ENCODE data around the gene SEMA6D.
"Not testable (repeated sequence)": the region's sequence is repeated elsewhere in the genome, so short reads cannot be mapped to it uniquely, and the experiment has no call there.

SEMA6D gene

GRCh38 chr15:47737477-47737876 lies 20.2 kb downstream of the SEMA6D start:
- Histone ChIP-seq H3K27ac (ENCODE audit: low read depth, low read length) (no peak overlapping the region), H3K36me3 (ENCODE audit: control insufficient read depth, insufficient read depth, low read length) (no peaks in the 10 kb centered on the region), H3K27me3 (ENCODE audit: control insufficient read depth, insufficient read depth, low read length) (no peaks in the 10 kb centered on the region), H3K4me3 (ENCODE audit: low read length) (no peak overlapping the region), H3K9ac (ENCODE audit: low read length) (no peak overlapping the region), H3K4me1 (ENCODE audit: control insufficient read depth, insufficient read depth, low read length) (no peaks in the 10 kb centered on the region)

DNA sequence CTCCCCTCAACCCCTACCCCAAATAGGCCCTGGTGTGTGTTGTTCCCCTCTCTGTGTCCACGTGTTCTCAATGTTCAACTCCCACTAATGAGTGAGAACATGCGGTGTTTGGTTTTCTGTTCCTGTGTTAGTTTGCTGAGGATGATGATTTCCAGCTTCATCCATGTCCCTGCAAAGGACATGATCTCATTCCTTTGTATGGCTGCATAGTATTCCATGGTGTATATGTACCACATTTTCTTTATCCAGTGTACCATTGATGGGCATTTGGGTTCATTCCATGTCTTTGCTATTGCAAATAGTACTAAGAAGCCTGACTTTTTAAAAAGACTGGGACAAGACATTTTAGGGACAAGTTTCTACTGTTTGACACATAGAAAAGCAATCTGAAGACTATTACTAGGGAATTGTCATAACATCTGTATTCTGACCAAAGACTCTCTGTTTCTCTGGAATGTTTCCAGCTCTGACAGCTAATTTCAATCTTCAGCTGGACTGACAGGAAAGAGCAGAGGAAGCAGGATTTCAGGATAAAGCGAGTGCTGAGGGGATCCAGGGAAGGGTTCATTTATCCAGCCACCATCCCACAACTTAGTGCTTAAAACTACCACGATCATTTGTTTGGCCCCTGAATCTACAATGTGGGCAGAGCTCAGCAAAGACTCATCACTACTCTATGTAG lies 21.0 kb downstream of the SEMA6D start:
- not testable (repeated sequence) for H3K4me1 ChIP-seq (ENCODE audit: control insufficient read depth, insufficient read depth, low read length); H3K27me3 ChIP-seq (ENCODE audit: control insufficient read depth, insufficient read depth, low read length); H3K9ac ChIP-seq (ENCODE audit: low read length); H3K36me3 ChIP-seq (ENCODE audit: control insufficient read depth, insufficient read depth, low read length); H3K4me3 ChIP-seq (ENCODE audit: low read length); H3K27ac ChIP-seq (ENCODE audit: low read depth, low read length)

DNA sequence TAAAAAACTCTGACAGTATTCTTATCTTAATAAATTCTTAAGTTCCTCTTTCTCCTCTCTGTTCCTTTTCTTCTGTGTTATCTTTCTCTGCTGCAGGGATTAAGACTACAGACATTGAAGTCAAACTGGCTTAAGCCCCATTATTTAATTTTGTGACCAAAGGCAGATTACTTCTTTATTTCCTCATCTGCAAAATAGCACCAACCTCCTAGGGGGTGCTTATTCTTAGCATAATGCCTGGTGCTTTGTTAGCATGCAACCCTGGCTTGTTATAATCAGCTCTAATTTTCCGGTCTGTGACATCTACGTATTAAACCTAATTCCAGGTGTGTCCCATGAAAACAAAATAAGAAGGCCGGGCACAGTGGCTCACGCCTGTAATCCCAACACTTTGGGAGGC lies 23.8 kb downstream of the SEMA6D start:
- no peaks in the 10 kb centered on the region for H3K4me1 ChIP-seq (ENCODE audit: control insufficient read depth, insufficient read depth, low read length)

DNA sequence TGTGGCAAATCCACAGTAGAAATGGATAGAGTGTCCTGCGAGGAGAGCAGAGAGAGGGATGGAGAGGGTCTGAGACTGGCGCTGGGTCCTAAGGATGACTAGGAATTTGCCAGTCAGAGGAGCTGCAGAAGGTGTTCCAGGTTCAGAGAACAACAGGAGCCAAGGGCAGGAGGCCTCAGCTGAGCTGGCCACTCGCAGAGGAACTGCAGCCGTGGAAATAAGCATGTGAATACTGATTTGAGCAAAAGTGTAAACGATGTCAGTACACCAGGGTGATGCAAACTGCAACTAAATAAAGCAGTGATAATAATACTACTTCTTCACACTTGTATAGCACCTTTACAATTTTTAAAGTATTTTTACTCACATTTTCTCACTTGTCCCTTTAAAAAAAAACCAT lies 24.6 kb downstream of the SEMA6D start:
- H3K9ac ChIP-seq (ENCODE audit: low read length): no peak overlapping the region
- no peak overlapping the region for H3K4me3 ChIP-seq (ENCODE audit: low read length)
- H3K4me1 ChIP-seq (ENCODE audit: control insufficient read depth, insufficient read depth, low read length): no peaks in the 10 kb centered on the region
- H3K27me3 ChIP-seq (ENCODE audit: control insufficient read depth, insufficient read depth, low read length): no peaks in the 10 kb centered on the region
- H3K27ac ChIP-seq (ENCODE audit: low read depth, low read length): no peak overlapping the region
- no peaks in the 10 kb centered on the region for H3K36me3 ChIP-seq (ENCODE audit: control insufficient read depth, insufficient read depth, low read length)

More for the DNA sequence above, 23.8 kb downstream of the SEMA6D start:
- Histone ChIP-seq H3K27ac (ENCODE audit: low read depth, low read length) (no peak overlapping the region), H3K9ac (ENCODE audit: low read length) (no peak overlapping the region), H3K36me3 (ENCODE audit: control insufficient read depth, insufficient read depth, low read length) (no peaks in the 10 kb centered on the region), H3K27me3 (ENCODE audit: control insufficient read depth, insufficient read depth, low read length) (no peaks in the 10 kb centered on the region), H3K4me3 (ENCODE audit: low read length) (no peak overlapping the region)

DNA sequence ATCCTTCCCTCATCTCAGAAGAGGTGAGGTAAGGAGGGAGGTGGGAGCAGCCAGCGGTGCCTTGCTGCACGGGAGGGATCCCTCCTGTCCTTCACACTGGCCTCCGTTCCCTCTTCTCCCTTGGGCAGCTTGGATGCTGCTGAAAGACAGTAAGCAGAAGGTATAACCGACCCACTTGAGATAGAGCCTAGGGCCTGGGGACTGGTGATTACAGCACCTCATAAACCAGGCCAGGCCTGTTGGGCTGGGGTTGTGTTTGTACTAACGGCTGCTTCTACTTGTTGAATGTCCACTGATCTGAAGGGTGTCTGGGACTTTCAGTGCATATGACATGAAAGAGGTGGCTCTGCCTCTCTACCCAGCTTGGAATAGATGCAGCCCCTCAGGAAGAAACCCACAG lies 25.0 kb downstream of the SEMA6D start:
- no peaks in the 10 kb centered on the region for H3K4me1 ChIP-seq (ENCODE audit: control insufficient read depth, insufficient read depth, low read length)
- H3K27me3 ChIP-seq (ENCODE audit: control insufficient read depth, insufficient read depth, low read length): no peaks in the 10 kb centered on the region
- no peak overlapping the region for H3K27ac ChIP-seq (ENCODE audit: low read depth, low read length)

DNA sequence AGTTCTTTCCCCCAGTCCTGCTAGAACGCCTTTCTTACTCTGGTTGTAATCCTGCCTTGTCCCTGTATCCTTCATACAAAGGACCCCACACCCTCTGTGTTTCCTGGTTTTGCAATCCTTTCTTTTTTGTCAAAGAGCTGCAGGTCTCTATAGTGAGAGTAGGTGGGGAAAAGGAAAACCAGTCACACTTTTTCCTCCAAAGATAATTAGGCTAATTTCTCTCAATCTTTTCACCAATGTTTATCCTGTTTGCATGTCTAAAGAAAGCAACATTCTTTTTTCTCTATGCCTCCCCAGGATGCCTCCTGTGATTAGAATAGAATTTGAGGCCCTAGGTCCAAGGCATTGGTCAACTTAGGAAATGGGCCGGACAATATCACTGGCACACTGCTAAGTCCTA lies 25.4 kb downstream of the SEMA6D start:
- no peaks in the 10 kb centered on the region for H3K4me1 ChIP-seq (ENCODE audit: control insufficient read depth, insufficient read depth, low read length)
- no peaks in the 10 kb centered on the region for H3K36me3 ChIP-seq (ENCODE audit: control insufficient read depth, insufficient read depth, low read length)
- H3K27me3 ChIP-seq (ENCODE audit: control insufficient read depth, insufficient read depth, low read length): no peaks in the 10 kb centered on the region
- H3K27ac ChIP-seq (ENCODE audit: low read depth, low read length): no peak overlapping the region
- no peak overlapping the region for H3K9ac ChIP-seq (ENCODE audit: low read length)
- H3K4me3 ChIP-seq (ENCODE audit: low read length): no peak overlapping the region

More for the DNA sequence above, 25.0 kb downstream of the SEMA6D start:
- no peak overlapping the region for H3K4me3 ChIP-seq (ENCODE audit: low read length)
- H3K9ac ChIP-seq (ENCODE audit: low read length): no peak overlapping the region
- no peaks in the 10 kb centered on the region for H3K36me3 ChIP-seq (ENCODE audit: control insufficient read depth, insufficient read depth, low read length)

DNA sequence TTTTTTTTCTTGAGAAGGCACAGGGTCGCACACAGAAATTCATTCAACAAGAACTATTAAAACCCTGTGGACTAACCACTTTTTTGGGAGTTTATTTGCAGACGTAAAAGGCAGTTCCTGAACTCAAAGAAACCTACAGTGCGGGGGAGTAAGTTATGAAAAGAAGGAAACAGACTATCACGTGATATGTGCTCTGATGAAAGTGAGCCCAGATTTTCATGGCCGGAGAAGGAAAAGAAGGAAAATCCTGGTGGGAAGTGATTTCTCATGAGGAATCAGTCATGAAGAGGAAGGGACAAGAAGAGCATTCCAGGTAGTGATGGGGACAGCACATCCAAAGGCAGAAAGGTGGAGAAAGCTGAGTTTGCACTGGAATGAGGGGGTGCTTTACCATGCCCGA lies 26.1 kb downstream of the SEMA6D start:
- no peaks in the 10 kb centered on the region for H3K36me3 ChIP-seq (ENCODE audit: control insufficient read depth, insufficient read depth, low read length)
- H3K4me3 ChIP-seq (ENCODE audit: low read length): no peak overlapping the region
- H3K4me1 ChIP-seq (ENCODE audit: control insufficient read depth, insufficient read depth, low read length): no peaks in the 10 kb centered on the region
- H3K27ac ChIP-seq (ENCODE audit: low read depth, low read length): no peak overlapping the region
- H3K9ac ChIP-seq (ENCODE audit: low read length): no peak overlapping the region
- H3K27me3 ChIP-seq (ENCODE audit: control insufficient read depth, insufficient read depth, low read length): no peaks in the 10 kb centered on the region

- Histone ChIP-seq H3K4me3 (ENCODE audit: low read length) (no peak overlapping the region), H3K27ac (ENCODE audit: low read depth, low read length) (no peak overlapping the region), H3K9ac (ENCODE audit: low read length) (no peak overlapping the region), H3K36me3 (ENCODE audit: control insufficient read depth, insufficient read depth, low read length) (no peaks in the 10 kb centered on the region), H3K4me1 (ENCODE audit: control insufficient read depth, insufficient read depth, low read length) (no peaks in the 10 kb centered on the region), H3K27me3 (ENCODE audit: control insufficient read depth, insufficient read depth, low read length) (no peaks in the 10 kb centered on the region)
These were observed 26.6 kb downstream of the SEMA6D start for GRCh38 chr15:47743886-47744285.

GRCh38 chr15:47744496-47744895 lies 27.2 kb downstream of the SEMA6D start:
- Histone ChIP-seq H3K27ac (ENCODE audit: low read depth, low read length) (no peak overlapping the region), H3K4me1 (ENCODE audit: control insufficient read depth, insufficient read depth, low read length) (no peaks in the 10 kb centered on the region), H3K4me3 (ENCODE audit: low read length) (no peak overlapping the region), H3K27me3 (ENCODE audit: control insufficient read depth, insufficient read depth, low read length) (no peaks in the 10 kb centered on the region), H3K9ac (ENCODE audit: low read length) (no peak overlapping the region), H3K36me3 (ENCODE audit: control insufficient read depth, insufficient read depth, low read length) (no peaks in the 10 kb centered on the region)

DNA sequence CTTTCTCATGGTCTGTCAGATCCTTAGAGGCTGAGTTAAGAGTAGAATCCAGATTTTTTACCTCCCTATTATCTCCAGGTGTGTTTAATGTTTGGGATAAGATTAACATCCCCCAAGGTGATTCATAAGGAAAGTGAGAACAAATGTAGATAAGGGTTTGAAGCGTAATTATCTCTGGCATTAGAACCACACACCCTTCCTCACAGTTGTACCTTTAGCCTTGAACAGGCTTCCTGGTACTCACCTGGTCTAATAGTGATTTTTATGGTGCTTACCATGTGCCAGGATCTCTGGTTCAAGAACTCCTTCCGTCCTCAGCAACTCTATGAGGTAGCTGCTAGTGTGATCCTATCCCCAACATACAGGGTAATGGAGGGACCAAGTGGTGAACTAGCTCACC lies 27.7 kb downstream of the SEMA6D start:
- Histone ChIP-seq H3K9ac (ENCODE audit: low read length) (no peak overlapping the region), H3K4me3 (ENCODE audit: low read length) (no peak overlapping the region), H3K27me3 (ENCODE audit: control insufficient read depth, insufficient read depth, low read length) (no peaks in the 10 kb centered on the region), H3K27ac (ENCODE audit: low read depth, low read length) (no peak overlapping the region), H3K4me1 (ENCODE audit: control insufficient read depth, insufficient read depth, low read length) (no peaks in the 10 kb centered on the region), H3K36me3 (ENCODE audit: control insufficient read depth, insufficient read depth, low read length) (no peaks in the 10 kb centered on the region)

DNA sequence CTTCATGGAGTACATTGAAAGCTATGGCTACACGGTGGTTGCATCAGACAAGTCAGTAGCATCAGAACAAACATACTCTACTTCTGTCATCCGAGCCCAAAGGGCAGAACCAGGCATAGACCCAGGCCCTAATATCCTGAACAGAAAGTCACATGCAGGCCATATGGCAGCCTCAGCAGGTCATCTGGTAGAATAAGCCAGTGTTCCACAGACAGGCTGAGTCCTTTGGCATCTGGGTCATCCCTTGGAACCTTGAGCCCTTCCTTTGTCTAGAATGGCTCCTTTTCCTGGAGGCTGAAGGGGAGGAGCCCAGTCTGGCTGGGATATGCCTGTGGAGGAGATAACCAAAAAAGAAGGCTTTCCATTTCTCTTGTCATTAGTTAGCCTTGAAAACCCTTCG lies 29.2 kb downstream of the SEMA6D start:
- Histone ChIP-seq H3K27me3 (ENCODE audit: control insufficient read depth, insufficient read depth, low read length) (no peaks in the 10 kb centered on the region), H3K4me3 (ENCODE audit: low read length) (no peak overlapping the region), H3K36me3 (ENCODE audit: control insufficient read depth, insufficient read depth, low read length) (no peaks in the 10 kb centered on the region), H3K27ac (ENCODE audit: low read depth, low read length) (no peak overlapping the region), H3K4me1 (ENCODE audit: control insufficient read depth, insufficient read depth, low read length) (no peaks in the 10 kb centered on the region), H3K9ac (ENCODE audit: low read length) (no peak overlapping the region)

DNA sequence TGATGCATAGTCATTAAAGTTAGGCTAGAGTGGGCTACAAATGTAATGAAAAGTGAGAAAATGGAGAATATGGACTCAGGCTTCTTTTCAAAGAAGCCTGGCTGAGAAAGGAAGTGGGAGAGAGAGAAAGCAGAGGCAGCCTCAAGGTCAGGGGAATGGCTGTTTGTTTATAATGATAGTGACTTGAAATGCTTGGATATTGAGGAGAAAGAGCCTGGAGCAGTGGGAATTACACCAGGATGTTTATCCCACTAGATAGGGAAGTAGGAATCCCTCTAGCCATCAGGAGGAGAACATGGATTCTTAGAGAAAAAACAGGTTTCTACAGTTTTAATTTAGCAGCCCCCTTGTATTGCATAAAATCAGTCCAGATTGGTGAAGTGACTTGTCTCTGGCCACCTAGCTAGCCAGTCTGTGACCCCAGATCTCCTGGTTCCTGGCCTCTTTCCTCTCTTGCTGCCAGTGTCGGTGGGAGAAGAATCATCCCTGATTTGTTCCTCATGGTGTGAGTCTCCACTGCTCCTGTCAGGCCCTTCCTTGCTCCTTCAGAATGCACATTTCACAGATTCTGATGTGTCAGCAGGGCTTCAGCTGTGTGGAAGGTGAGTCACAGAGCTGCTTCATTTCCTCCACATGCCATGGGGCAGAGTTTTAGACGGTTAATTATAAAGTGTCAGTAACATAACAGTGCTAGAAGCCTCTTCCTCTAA lies 32.9 kb downstream of the SEMA6D start:
- H3K4me3 ChIP-seq (ENCODE audit: low read length): no peak overlapping the region
- no peaks in the 10 kb centered on the region for H3K4me1 ChIP-seq (ENCODE audit: control insufficient read depth, insufficient read depth, low read length)
- H3K27me3 ChIP-seq (ENCODE audit: control insufficient read depth, insufficient read depth, low read length): no peaks in the 10 kb centered on the region
- H3K36me3 ChIP-seq (ENCODE audit: control insufficient read depth, insufficient read depth, low read length): no peaks in the 10 kb centered on the region
- no peak overlapping the region for H3K27ac ChIP-seq (ENCODE audit: low read depth, low read length)
- no peak overlapping the region for H3K9ac ChIP-seq (ENCODE audit: low read length)

DNA sequence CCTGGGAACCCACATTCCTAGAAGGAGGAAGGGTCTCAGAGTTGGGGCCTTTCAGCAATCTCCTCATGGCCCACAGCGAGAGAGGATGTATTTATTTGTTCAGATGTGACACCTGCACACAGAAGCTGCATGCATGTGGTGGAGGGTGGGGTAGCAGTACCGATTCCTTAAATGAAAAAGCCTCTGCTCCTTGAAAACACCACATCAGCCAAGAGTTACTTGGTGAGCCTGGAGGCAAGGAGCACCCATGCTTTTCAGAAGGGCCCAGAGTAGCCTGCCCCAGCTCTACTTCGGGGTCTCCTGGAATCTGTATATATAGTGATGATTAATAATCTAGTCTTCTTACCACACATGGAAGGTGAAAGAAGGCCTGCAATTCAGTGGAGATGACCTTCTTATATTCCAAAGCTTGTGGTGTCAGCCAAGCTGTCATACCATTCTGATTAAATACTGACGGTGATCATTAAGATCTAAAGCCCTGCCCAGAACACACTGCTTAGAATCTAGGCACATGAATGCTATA lies 33.5 kb downstream of the SEMA6D start:
- no peak overlapping the region for H3K27ac ChIP-seq (ENCODE audit: low read depth, low read length)
- H3K4me3 ChIP-seq (ENCODE audit: low read length): no peak overlapping the region
- no peak overlapping the region for H3K9ac ChIP-seq (ENCODE audit: low read length)
- H3K4me1 ChIP-seq (ENCODE audit: control insufficient read depth, insufficient read depth, low read length): no peaks in the 10 kb centered on the region
- H3K27me3 ChIP-seq (ENCODE audit: control insufficient read depth, insufficient read depth, low read length): no peaks in the 10 kb centered on the region
- no peaks in the 10 kb centered on the region for H3K36me3 ChIP-seq (ENCODE audit: control insufficient read depth, insufficient read depth, low read length)

All from rectal smooth muscle tissue (tissue), 1 donor.